IPS DF 6.9 (cell line): ENCODE results near the gene LRP8.

Experiments
- DNase-seq: peaks from one replicate; pipeline ENCODE4 v3.0.0-alpha.2; 2013; ENCODE audit warnings: low read depth, low spot score
- H3K27ac ChIP-seq: one replicate; pipeline ENCODE4 v1.5.1; 2013; ENCODE audit warnings: low read length, control low read depth
- H3K27me3 ChIP-seq: 2 replicates; pipeline ENCODE4 v1.6.1; 2013; ENCODE audit warnings: mild to moderate bottlenecking, low read length; ENCODE audit not compliant: control insufficient read depth, insufficient read depth
- H3K36me3 ChIP-seq: 2 replicates; pipeline ENCODE4 v1.6.1; 2013; ENCODE audit warnings: low read length; ENCODE audit not compliant: control insufficient read depth, insufficient read depth
- H3K4me1 ChIP-seq: 2 replicates; pipeline ENCODE4 v1.6.1; 2013; ENCODE audit warnings: low read length; ENCODE audit not compliant: control insufficient read depth, insufficient read depth
- H3K4me3 ChIP-seq: 2 replicates; pipeline ENCODE4 v1.5.1; 2013; ENCODE audit warnings: mild to moderate bottlenecking, low read length
- H3K9me3 ChIP-seq: 2 replicates; pipeline ENCODE4 v1.6.1; 2013; ENCODE audit warnings: low read length, inconsistent platforms; ENCODE audit not compliant: control insufficient read depth, insufficient read depth
- WGBS: extraction: QIAGEN DNeasy Blood & Tissue Kit; methylation state at CpG from one replicate; pipeline ENCODE4 v1.1.7; 2013; ENCODE audit warnings: mixed read lengths, missing lambda C conversion rate; ENCODE audit not compliant: insufficient read length, insufficient coverage; 5-methylcytosine and 5-hydroxymethylcytosine counted together

The LRP8 gene

GRCh38 chr1:53273526-53273925 lies 54.3 kb downstream of the LRP8 start:
- DNase-seq, result no peak
- no peaks in the 10 kb centered on the region for H3K27me3 ChIP-seq
- no peak overlapping the region for H3K4me3 ChIP-seq
- no peaks in the 10 kb centered on the region for H3K4me1 ChIP-seq
- peaks cover 50% of the 10 kb centered on the region for H3K36me3 ChIP-seq
- no CpG with 5 or more reads among the region's 2 CpGs for WGBS
- no peak overlapping the region for H3K27ac ChIP-seq
- no peaks in the 10 kb centered on the region for H3K9me3 ChIP-seq

GRCh38 chr1:53272349-53272748 lies 55.5 kb downstream of the LRP8 start:
- peaks cover 47% of the 10 kb centered on the region for H3K36me3 ChIP-seq
- no CpG with 5 or more reads among the region's 4 CpGs for WGBS

GRCh38 chr1:53271446-53272090 lies 56.3 kb downstream of the LRP8 start:
- no peaks in the 10 kb centered on the region for H3K27me3 ChIP-seq
- H3K36me3 ChIP-seq, result peaks cover 41% of the 10 kb centered on the region
- H3K4me1 ChIP-seq, result no peaks in the 10 kb centered on the region
- no peak overlapping the region for H3K27ac ChIP-seq
- H3K4me3 ChIP-seq, result no peak overlapping the region
- WGBS, result no CpG with 5 or more reads among the region's 5 CpGs
- no peak for DNase-seq
- H3K9me3 ChIP-seq, result no peaks in the 10 kb centered on the region

More at GRCh38 chr1:53272349-53272748, 55.5 kb downstream of the LRP8 start:
- Histone ChIP-seq H3K4me1 (no peaks in the 10 kb centered on the region), H3K27me3 (no peaks in the 10 kb centered on the region), H3K9me3 (no peaks in the 10 kb centered on the region), H3K27ac (no peak overlapping the region), H3K4me3 (no peak overlapping the region)
- no peak for DNase-seq

- H3K4me1 ChIP-seq, result no peaks in the 10 kb centered on the region
- no peak overlapping the region for H3K4me3 ChIP-seq
- H3K36me3 ChIP-seq, result peaks cover 44% of the 10 kb centered on the region
- no peaks in the 10 kb centered on the region for H3K27me3 ChIP-seq
- no peak overlapping the region for H3K27ac ChIP-seq
- H3K9me3 ChIP-seq, result no peaks in the 10 kb centered on the region
- no peak for DNase-seq
- no CpG with 5 or more reads among the region's 8 CpGs for WGBS
Measured at GRCh38 chr1:53270873-53271272, 57.0 kb downstream of the LRP8 start.

GRCh38 chr1:53270107-53270506 lies 57.8 kb downstream of the LRP8 start:
- no peak for DNase-seq
- H3K4me3 ChIP-seq, result no peak overlapping the region
- H3K27me3 ChIP-seq, result no peaks in the 10 kb centered on the region
- no peaks in the 10 kb centered on the region for H3K4me1 ChIP-seq
- no CpG with 5 or more reads among the region's 1 CpG for WGBS
- H3K36me3 ChIP-seq, result peaks cover 46% of the 10 kb centered on the region
- no peaks in the 10 kb centered on the region for H3K9me3 ChIP-seq
- no peak overlapping the region for H3K27ac ChIP-seq

GRCh38 chr1:53267761-53268160 lies 60.1 kb downstream of the LRP8 start:
- Histone ChIP-seq H3K9me3 (no peaks in the 10 kb centered on the region), H3K36me3 (peaks cover 61% of the 10 kb centered on the region), H3K4me1 (no peaks in the 10 kb centered on the region), H3K4me3 (no peak overlapping the region), H3K27ac (no peak overlapping the region), H3K27me3 (no peaks in the 10 kb centered on the region)
- no peak for DNase-seq

GRCh38 chr1:53266038-53266437 lies 61.8 kb downstream of the LRP8 start:
- H3K36me3 ChIP-seq, result peaks cover 59% of the 10 kb centered on the region
- DNase-seq, result no peak

GRCh38 chr1:53265581-53265980 lies 62.3 kb downstream of the LRP8 start:
- Histone ChIP-seq H3K36me3 (peaks cover 54% of the 10 kb centered on the region), H3K9me3 (no peaks in the 10 kb centered on the region), H3K27me3 (no peaks in the 10 kb centered on the region), H3K4me3 (no peak overlapping the region), H3K4me1 (no peaks in the 10 kb centered on the region), H3K27ac (no peak overlapping the region)
- no peak for DNase-seq
- WGBS, result no CpG with 5 or more reads among the region's 4 CpGs

More at GRCh38 chr1:53266038-53266437, 61.8 kb downstream of the LRP8 start:
- H3K4me3 ChIP-seq, result no peak overlapping the region
- no peaks in the 10 kb centered on the region for H3K9me3 ChIP-seq
- H3K27me3 ChIP-seq, result no peaks in the 10 kb centered on the region
- no peaks in the 10 kb centered on the region for H3K4me1 ChIP-seq
- no peak overlapping the region for H3K27ac ChIP-seq

- DNase-seq, result no peak
- H3K36me3 ChIP-seq, result peaks cover 56% of the 10 kb centered on the region
- H3K4me3 ChIP-seq, result no peak overlapping the region; the same call in 1 of the 2 replicates
- no peaks in the 10 kb centered on the region for H3K4me1 ChIP-seq
- no peaks in the 10 kb centered on the region for H3K27me3 ChIP-seq
- H3K9me3 ChIP-seq, result no peaks in the 10 kb centered on the region
- no CpG with 5 or more reads among the region's 11 CpGs for WGBS
- H3K27ac ChIP-seq, result no peak overlapping the region
Measured at GRCh38 chr1:53264048-53264447, 63.8 kb downstream of the LRP8 start.

- H3K27ac ChIP-seq, result no peak overlapping the region
- H3K36me3 ChIP-seq, result peaks cover 62% of the 10 kb centered on the region
- H3K9me3 ChIP-seq, result no peaks in the 10 kb centered on the region
- no CpG with 5 or more reads among the region's 3 CpGs for WGBS
- H3K27me3 ChIP-seq, result no peaks in the 10 kb centered on the region
- no peaks in the 10 kb centered on the region for H3K4me1 ChIP-seq
- DNase-seq, result no peak
- H3K4me3 ChIP-seq, result no peak overlapping the region
Measured at GRCh38 chr1:53262000-53262399, 65.9 kb downstream of the LRP8 start.

GRCh38 chr1:53260631-53261247 lies 67.1 kb downstream of the LRP8 start:
- H3K4me1 ChIP-seq, result no peaks in the 10 kb centered on the region
- H3K4me3 ChIP-seq, result no peak overlapping the region
- H3K27me3 ChIP-seq, result no peaks in the 10 kb centered on the region
- H3K9me3 ChIP-seq, result no peaks in the 10 kb centered on the region
- H3K27ac ChIP-seq, result no peak overlapping the region
- WGBS, result no CpG with 5 or more reads among the region's 4 CpGs
- DNase-seq, result no peak
- peaks cover 58% of the 10 kb centered on the region for H3K36me3 ChIP-seq
